Smooth muscle cell of bladder (primary cell): ENCODE measurements around the gene CNTNAP3. TPM values are rescaled to one million over a fixed set of nuclear protein-coding genes. Genes with fewer than 3 reads are reported as not detected.

Experiments used
- total RNA-seq: library from RNA; depleted of rRNA; stranded (reverse); fragments of >200 nt; gene quantifications from 2 replicates; pipeline ENCODE4 v1.2.3, GENCODE V29; 2014

CNTNAP3 gene
- total RNA-seq = 0.18 and 1.1 TPM in 2 replicates

GRCh38 chr9:39287980-39288379 is at the start of gene CNTNAP3:
TSS of gene CNTNAP3 (minus strand) at chr9:39288167. CDS start at chr9:39288064, 103 bp downstream.

Other genes with a start within 250 kb of the CNTNAP3 start
- gene SPATA31A1, start 67.5 kb upstream of the CNTNAP3 start, total RNA-seq = not detected in 2 replicates